GM23338 (cell line): Measurements from ENCODE around the gene FARP1. TPM values are rescaled to one million over a fixed set of nuclear protein-coding genes. Genes with fewer than 3 reads are reported as not detected.

Experiments
- ATAC-seq: fragments of 200-7000 bp; cut with Tn5 transposase; 3 replicates; pipeline ENCODE4 v1.9.1; 2020
- DNase-seq: peaks from one replicate; pipeline ENCODE4 v3.0.0-alpha.2; 2015; ENCODE audit warnings: low spot score
- H2AFZ ChIP-seq: fragments of 200-600 bp; sonication (generic); 2 replicates; pipeline ENCODE4 v1.8.0; 2016; ENCODE audit warnings: antibody characterized with exemption, mild to moderate bottlenecking, moderate library complexity
- H3F3A ChIP-seq: fragments of 200-600 bp; sonication (generic); replicated peaks from 2 replicates; pipeline ENCODE4 v1.8.0; 2017; ENCODE audit warnings: antibody characterized with exemption, mixed run types, low read depth
- H3K27ac ChIP-seq: fragments of 200-600 bp; sonication (generic); 2 replicates; pipeline ENCODE4 v1.6.1; 2016; ENCODE audit warnings: low read depth
- H3K27me3 ChIP-seq: fragments of 200-600 bp; sonication (generic); 2 replicates; pipeline ENCODE4 v1.8.0; 2016; ENCODE audit warnings: mild to moderate bottlenecking, mixed run types, moderate library complexity; ENCODE audit not compliant: insufficient read depth
- H3K36me3 ChIP-seq: fragments of 200-600 bp; sonication (generic); 2 replicates; pipeline ENCODE4 v1.8.0; 2016; ENCODE audit warnings: mild to moderate bottlenecking; ENCODE audit not compliant: insufficient read depth
- H3K4me1 ChIP-seq: fragments of 200-600 bp; sonication (generic); 2 replicates; pipeline ENCODE4 v1.8.0; 2016; ENCODE audit warnings: mild to moderate bottlenecking, moderate library complexity; ENCODE audit not compliant: insufficient read depth
- H3K4me2 ChIP-seq: fragments of 200-600 bp; sonication (generic); 2 replicates; pipeline ENCODE4 v1.7.1; 2017; ENCODE audit warnings: mixed run types
- H3K4me3 ChIP-seq: fragments of 200-600 bp; sonication (generic); 2 replicates; pipeline ENCODE4 v1.6.1; 2016; ENCODE audit warnings: mixed run types
- H3K79me2 ChIP-seq: fragments of 200-600 bp; sonication (generic); replicated peaks from 2 replicates; pipeline ENCODE4 v1.8.0; 2017; ENCODE audit warnings: mild to moderate bottlenecking; ENCODE audit not compliant: insufficient read depth
- H3K9me2 ChIP-seq: fragments of 200-600 bp; sonication (generic); 2 replicates; pipeline ENCODE4 v1.8.0; 2017; ENCODE audit not compliant: insufficient read depth
- H4K20me1 ChIP-seq: fragments of 200-600 bp; sonication (generic); replicated peaks from 2 replicates; pipeline ENCODE4 v1.8.0; 2017; ENCODE audit warnings: mild to moderate bottlenecking; ENCODE audit not compliant: insufficient read depth
- H3K27ac Mint-ChIP-seq: 2 replicates; pipeline ENCODE4 v1.8.0; 2020; ENCODE audit warnings: inconsistent platforms, mild to moderate bottlenecking, moderate library complexity, mixed read lengths
- H3K27me3 Mint-ChIP-seq: 3 replicates; pipeline ENCODE4 v1.8.0; 2022; ENCODE audit warnings: low read depth, mild to moderate bottlenecking, moderate library complexity, mixed read lengths, inconsistent platforms; ENCODE audit not compliant: insufficient read depth, poor library complexity
- H3K36me3 Mint-ChIP-seq: 3 replicates; pipeline ENCODE4 v1.8.0; 2021; ENCODE audit warnings: low read depth, mild to moderate bottlenecking, inconsistent platforms, moderate library complexity, mixed read lengths
- H3K4me1 Mint-ChIP-seq: 3 replicates; pipeline ENCODE4 v1.8.0; 2020; ENCODE audit warnings: mild to moderate bottlenecking, inconsistent platforms, mixed read lengths
- H3K4me3 Mint-ChIP-seq: 3 replicates; pipeline ENCODE4 v1.8.0; 2021; ENCODE audit warnings: moderate library complexity, mild to moderate bottlenecking, inconsistent platforms, mixed read lengths
- H3K9me3 Mint-ChIP-seq: 3 replicates; pipeline ENCODE4 v1.8.0; 2020; ENCODE audit warnings: moderate library complexity, mild to moderate bottlenecking, inconsistent platforms, mixed read lengths
- CTCF ChIP-seq, 2 experiments: fragments of 200-600 bp in 1 of 2; sonication (generic) in 1 of 2; conservative IDR thresholded peaks; 2 replicates each; pipeline versions ENCODE4 v1.5.1 to v1.6.1; 2016 to 2017; ENCODE audit warnings: antibody characterized with exemption in 2 of 2, low read depth in 2 of 2, mild to moderate bottlenecking in 2 of 2, moderate library complexity in 1 of 2
- ETS1 ChIP-seq: IDR thresholded peaks from 2 replicates; pipeline ENCODE4 v1.6.1; 2016; ENCODE audit warnings: antibody characterized with exemption
- EZH2phosphoT487 ChIP-seq: fragments of 200-600 bp; sonication (generic); IDR thresholded peaks from one replicate; pipeline ENCODE4 v1.8.1; 2018; ENCODE audit warnings: antibody characterized with exemption; ENCODE audit not compliant: unreplicated experiment
- ZNF114 ChIP-seq: fragments of 250-450 bp; sonication (Bioruptor Pico); IDR thresholded peaks from 2 replicates; pipeline ENCODE4 v1.5.0; 2020; ENCODE audit warnings: mild to moderate bottlenecking, moderate library complexity
- ZNF462 ChIP-seq: fragments of 250-450 bp; sonication (Bioruptor Pico); IDR thresholded peaks from 2 replicates; pipeline ENCODE4 v1.5.0; 2020; ENCODE audit warnings: mild to moderate bottlenecking, moderate library complexity
- polyA plus RNA-seq: library from polyadenylated mRNA; unstranded; fragments of >200 nt; fragmentation: Nextera tagmentation; extraction: Ambion mirVana; gene quantifications from 2 replicates; pipeline ENCODE4 v1.2.1, GENCODE V29; 2016
- total RNA-seq: library from RNA; depleted of rRNA; stranded (reverse); fragments of >200 nt; shearing (Covaris generic); gene quantifications from 2 replicates; pipeline ENCODE4 v1.2.3, GENCODE V29; 2014

The FARP1 gene
- total and polyA plus RNA-seq, 2 experiments from 2014 or later, result 53.6 to 82.5 TPM

GRCh38 chr13:98147521-98147920 is 4.6 kb downstream of the FARP1 start:
- DNase-seq (no peak), ATAC-seq (no peak)
- Mint-ChIP-seq H3K27ac (no peak overlapping the region; the same call in 1 of the 2 replicates), H3K36me3 (peaks cover 7% of the 10 kb centered on the region), H3K4me1 (peaks cover 28% of the 10 kb centered on the region), H3K9me3 (no peaks in the 10 kb centered on the region), H3K27me3 (peaks cover 20% of the 10 kb centered on the region), H3K4me3 (no peak overlapping the region)
- Histone ChIP-seq H3K27ac (no peak overlapping the region), H2AFZ (no peak overlapping the region), H3K9me2 (no peaks in the 10 kb centered on the region), H3K4me2 (no peak overlapping the region), H3K36me3 (no peaks in the 10 kb centered on the region), H3K79me2 (peaks cover 87% of the 10 kb centered on the region), H3K4me1 (peaks cover 12% of the 10 kb centered on the region), H4K20me1 (peaks cover 19% of the 10 kb centered on the region), H3K4me3 (no peak overlapping the region), H3F3A (no peaks in the 10 kb centered on the region), H3K27me3 (peaks cover 12% of the 10 kb centered on the region)
- TF ChIP-seq EZH2phosphoT487, result no peak
- no peak for TF ChIP-seq ETS1
- TF ChIP-seq ZNF114 (CRISPR knock-in tag), result no peak
- no peak for TF ChIP-seq CTCF (conservative IDR thresholded peaks at IDR 0.05; ENCODE audit: low read depth in 2 of 2)
- TF ChIP-seq ZNF462 (CRISPR knock-in tag), result no peak
